SU-DHL-6 (cell line): ENCODE measurements around the gene SPP1.

Experiments used
- H2AFZ ChIP-seq: fragments of 200-600 bp; sonication (generic); 2 replicates; pipeline ENCODE4 v1.6.1; 2014; ENCODE audit warnings: low read depth, mild to moderate bottlenecking, moderate library complexity, mixed read lengths, antibody characterized with exemption, low read length; ENCODE audit not compliant: severe bottlenecking
- H3F3A ChIP-seq: fragments of 200-600 bp; shearing (Covaris generic); 2 replicates; pipeline ENCODE4 v1.6.0; 2016; ENCODE audit warnings: antibody characterized with exemption, mild to moderate bottlenecking; ENCODE audit not compliant: insufficient read depth
- H3K27ac ChIP-seq: fragments of 200-600 bp; sonication (generic); 2 replicates; pipeline ENCODE4 v1.5.1; 2016; ENCODE audit warnings: low read depth, mild to moderate bottlenecking, low read length, moderate library complexity, mixed read lengths
- H3K27me3 ChIP-seq: fragments of 200-600 bp; sonication (generic), shearing (Covaris generic); 2 replicates; pipeline ENCODE4 v1.6.0; 2014; ENCODE audit warnings: mild to moderate bottlenecking, low read length
- H3K36me3 ChIP-seq: fragments of 200-600 bp; sonication (generic); 2 replicates; pipeline ENCODE4 v1.6.1; 2014; ENCODE audit warnings: mild to moderate bottlenecking, low read length, mixed read lengths
- H3K4me2 ChIP-seq: fragments of 300-600, 200-600 bp; shearing (Covaris generic), sonication (generic); 2 replicates; pipeline ENCODE4 v1.6.0; 2014; ENCODE audit warnings: low read length, low read depth, mild to moderate bottlenecking; ENCODE audit not compliant: poor library complexity, severe bottlenecking
- H3K4me3 ChIP-seq: fragments of 200-600 bp; sonication (generic); 2 replicates; pipeline ENCODE4 v1.5.1; 2014; ENCODE audit warnings: antibody characterized with exemption, low read length, mild to moderate bottlenecking, mixed read lengths; ENCODE audit not compliant: insufficient read depth, poor library complexity, severe bottlenecking
- H3K79me2 ChIP-seq: fragments of 200-600 bp; sonication (generic); 2 replicates; pipeline ENCODE4 v1.6.1; 2014; ENCODE audit warnings: mild to moderate bottlenecking, low read length, moderate library complexity; ENCODE audit not compliant: insufficient read depth
- H3K9ac ChIP-seq: fragments of 200-600 bp; sonication (generic); 2 replicates; pipeline ENCODE4 v1.7.0; 2014; ENCODE audit warnings: mild to moderate bottlenecking, low read length
- H3K9me2 ChIP-seq: fragments of 200-600 bp; sonication (generic); replicated peaks from 2 replicates; pipeline ENCODE4 v1.6.1; 2014; ENCODE audit warnings: low read length; ENCODE audit not compliant: insufficient read depth
- H3K9me3 ChIP-seq: fragments of 200-600 bp; sonication (generic); 2 replicates; pipeline ENCODE4 v1.6.1; 2014; ENCODE audit warnings: low read length, mixed read lengths; ENCODE audit not compliant: insufficient read depth
- H4K20me1 ChIP-seq: fragments of 200-600 bp; sonication (generic); 2 replicates; pipeline ENCODE4 v1.6.1; 2014; ENCODE audit warnings: low read depth, mild to moderate bottlenecking, antibody characterized with exemption, low read length, moderate library complexity, mixed read lengths
- CTCF ChIP-seq: fragments of 200-600 bp; sonication (generic); IDR thresholded peaks from one replicate; pipeline ENCODE4 v1.5.1; 2017; ENCODE audit warnings: antibody characterized with exemption, mild to moderate bottlenecking, low read length, moderate library complexity; ENCODE audit not compliant: insufficient read depth, poor library complexity, severe bottlenecking
- EZH2phosphoT487 ChIP-seq: fragments of 200-600 bp; sonication (generic), shearing (Covaris generic); conservative IDR thresholded peaks from 2 replicates; pipeline ENCODE4 v1.6.1; 2018; ENCODE audit warnings: mild to moderate bottlenecking, antibody characterized with exemption, low read length, moderate library complexity, mixed read lengths

The SPP1 gene

GRCh38 chr4:87944967-87945366 lies 30.5 kb upstream of the SPP1 start:
- Histone ChIP-seq H3F3A (no peaks in the 10 kb centered on the region), H3K9me3 (no peaks in the 10 kb centered on the region), H3K27ac (no peak overlapping the region), H4K20me1 (no peaks in the 10 kb centered on the region), H2AFZ (no peak overlapping the region), H3K9ac (no peak overlapping the region), H3K4me3 (no peak overlapping the region), H3K36me3 (no peaks in the 10 kb centered on the region), H3K9me2 (no peaks in the 10 kb centered on the region), H3K79me2 (no peaks in the 10 kb centered on the region), H3K4me2 (no peak overlapping the region), H3K27me3 (no peaks in the 10 kb centered on the region)
- TF ChIP-seq CTCF (no peak), EZH2phosphoT487 (no peak)

GRCh38 chr4:87946766-87947165 lies 28.7 kb upstream of the SPP1 start:
- Histone ChIP-seq H2AFZ (no peak overlapping the region), H3K9me2 (no peaks in the 10 kb centered on the region), H3K27me3 (no peaks in the 10 kb centered on the region), H3K4me2 (no peak overlapping the region), H3K79me2 (no peaks in the 10 kb centered on the region), H3F3A (no peaks in the 10 kb centered on the region), H4K20me1 (no peaks in the 10 kb centered on the region), H3K36me3 (no peaks in the 10 kb centered on the region), H3K27ac (no peak overlapping the region), H3K4me3 (no peak overlapping the region), H3K9me3 (no peaks in the 10 kb centered on the region), H3K9ac (no peak overlapping the region)
- TF ChIP-seq EZH2phosphoT487: no peak
- no peak for TF ChIP-seq CTCF

GRCh38 chr4:87947381-87948160 lies 27.9 kb upstream of the SPP1 start:
- H3K36me3 ChIP-seq: no peaks in the 10 kb centered on the region
- no peak overlapping the region for H2AFZ ChIP-seq
- H3K79me2 ChIP-seq: no peaks in the 10 kb centered on the region
- TF ChIP-seq CTCF: no peak
- no peak for TF ChIP-seq EZH2phosphoT487
- H3F3A ChIP-seq: no peaks in the 10 kb centered on the region
- no peaks in the 10 kb centered on the region for H3K9me3 ChIP-seq
- H3K9ac ChIP-seq: no peak overlapping the region
- no peaks in the 10 kb centered on the region for H3K9me2 ChIP-seq
- H3K27ac ChIP-seq: no peak overlapping the region
- no peak overlapping the region for H3K4me3 ChIP-seq
- H3K27me3 ChIP-seq: no peaks in the 10 kb centered on the region
- no peak overlapping the region for H3K4me2 ChIP-seq
- no peaks in the 10 kb centered on the region for H4K20me1 ChIP-seq
